HepG2 (cell line): ENCODE data around the gene EPS8. TPM values are rescaled to one million over a fixed set of nuclear protein-coding genes. Genes with fewer than 3 reads are reported as not detected.

Experiments
- ATAC-seq: fragments of 200-7000 bp; cut with Tn5 transposase; 3 replicates; pipeline ENCODE4 v1.9.1; 2020; ENCODE audit warnings: mild to moderate bottlenecking, moderate library complexity
- BruUV-seq: library from RNA; stranded (reverse); fragments of 400-500 nt; replicated peaks from 2 replicates; lab custom pipeline; 2021; lab: Mats Ljungman, UMichigan
- CTCF ChIA-PET: fragments of 300-600 bp; formaldehyde crosslinking; extraction: SDS; loops from one replicate; lab custom pipeline; 2021; ENCODE audit warnings: low total read pairs, inconsistent platforms, low intra/inter-chr PET ratio; lab: Yijun Ruan, JAX
- POLR2A ChIA-PET: fragments of 350-600 bp; sonication (Branson Sonifier 250); formaldehyde crosslinking; loops from one replicate; lab custom pipeline; 2020; ENCODE audit warnings: antibody characterized with exemption, inconsistent platforms; lab: Yijun Ruan, JAX
- DNase-seq: peaks from one replicate; pipeline ENCODE4 v3.0.0-alpha.2; 2015; ENCODE audit warnings: low spot score
- FAIRE-seq: peaks from 3 replicates; lab custom pipeline; 2011; peaks lifted over from hg19 to GRCh38; lab: Jason Lieb, UNC
- H2AFZ ChIP-seq: one replicate; pipeline ENCODE4 v1.6.1; 2011; ENCODE audit warnings: low read length, inconsistent platforms
- H3K27ac ChIP-seq: fragments of 300-600 bp; 3 replicates; pipeline ENCODE4 v1.8.0; 2011; ENCODE audit warnings: mixed run types, mild to moderate bottlenecking, mixed read lengths, low read length, inconsistent platforms; ENCODE audit not compliant: insufficient read depth; ENCODE audit errors: extremely low read length
- H3K27me3 ChIP-seq, 2 experiments: fragments of 200-600 bp in 1 of 2; 2 replicates in 1 of 2; 3 replicates in 1 of 2; pipeline versions ENCODE4 v1.6.0 to v1.8.0; 2011; ENCODE audit warnings: low read length in 2 of 2, mild to moderate bottlenecking in 2 of 2, moderate library complexity in 2 of 2, inconsistent platforms in 1 of 2; ENCODE audit not compliant: insufficient read depth in 2 of 2, control insufficient read depth in 1 of 2
- H3K36me3 ChIP-seq, 2 experiments: fragments of 200-600 bp in 1 of 2; replicated peaks in 1 of 2; 2 replicates in 1 of 2; 3 replicates in 1 of 2; pipeline versions ENCODE4 v1.5.1 to v1.8.0; 2011; ENCODE audit warnings: low read length in 2 of 2, inconsistent platforms in 1 of 2; ENCODE audit not compliant: insufficient read depth in 2 of 2, control insufficient read depth in 1 of 2
- H3K4me1 ChIP-seq: 2 replicates; pipeline ENCODE4 v1.5.1; 2012; ENCODE audit warnings: low read length, inconsistent platforms; ENCODE audit not compliant: insufficient read depth
- H3K4me2 ChIP-seq: 2 replicates; pipeline ENCODE4 v1.6.0; 2011; ENCODE audit warnings: low read depth, low read length, inconsistent platforms
- H3K4me3 ChIP-seq, 3 experiments: fragments of 200-600 bp in 1 of 3; sonication (generic), shearing (Covaris generic) in 1 of 3; replicated peaks in 1 of 3; 2 replicates each; pipeline ENCODE4 v1.5.1; 2011 to 2016; ENCODE audit warnings: low read length in 3 of 3, inconsistent platforms in 2 of 3, low read depth in 2 of 3, mild to moderate bottlenecking in 2 of 3, control low read depth in 1 of 3, mixed read lengths in 1 of 3; ENCODE audit not compliant: insufficient read depth in 1 of 3
- H3K79me2 ChIP-seq: one replicate; pipeline ENCODE4 v1.6.1; 2011; ENCODE audit warnings: low read length, inconsistent platforms; ENCODE audit not compliant: insufficient read depth
- H3K9ac ChIP-seq: 2 replicates; pipeline ENCODE4 v1.6.0; 2011; ENCODE audit warnings: mild to moderate bottlenecking, low read depth, low read length, inconsistent platforms; ENCODE audit not compliant: insufficient read depth
- H3K9me3 ChIP-seq: 2 replicates; pipeline ENCODE4 v1.5.1; 2012; ENCODE audit warnings: mild to moderate bottlenecking, low read length
- H4K20me1 ChIP-seq: 2 replicates; pipeline ENCODE4 v1.6.0; 2011; ENCODE audit warnings: inconsistent platforms, mild to moderate bottlenecking, low read length, moderate library complexity; ENCODE audit not compliant: insufficient read depth
- ARNTL ChIP-seq: sonication (generic); formaldehyde crosslinking; IDR thresholded peaks from 2 replicates; pipeline ENCODE4 v1.4.0; 2020; ENCODE audit warnings: mild to moderate bottlenecking, missing genetic modification reagents
- GLI4 ChIP-seq: sonication (generic); formaldehyde crosslinking; IDR thresholded peaks from 2 replicates; pipeline ENCODE4 v1.5.1; 2020; ENCODE audit warnings: missing genetic modification reagents, mild to moderate bottlenecking, moderate library complexity, borderline replicate concordance
- KDM5B ChIP-seq: sonication (generic); formaldehyde crosslinking; IDR thresholded peaks from 2 replicates; pipeline ENCODE4 v1.4.0; 2020; ENCODE audit warnings: missing genetic modification reagents, mild to moderate bottlenecking, borderline replicate concordance
- KLF16 ChIP-seq, 2 experiments: sonication (generic) in 1 of 2; formaldehyde crosslinking in 1 of 2; IDR thresholded peaks; 2 replicates each; pipeline versions ENCODE4 v1.6.1 to v1.8.0; 2016 to 2023; ENCODE audit warnings: missing genetic modification reagents in 2 of 2, missing compliant biosample characterization in 1 of 2
- MAFK ChIP-seq, 2 experiments: IDR thresholded peaks in 1 of 2; conservative IDR thresholded peaks in 1 of 2; 2 replicates each; pipeline ENCODE4 v1.6.1; 2011; ENCODE audit warnings: improper control_type of control experiment in 2 of 2, low read length in 2 of 2
- MEIS2 ChIP-seq: sonication (generic); formaldehyde crosslinking; IDR thresholded peaks from 2 replicates; pipeline ENCODE4 v1.9.0; 2021; ENCODE audit warnings: mild to moderate bottlenecking, missing genetic modification reagents
- NR2F2 ChIP-seq: IDR thresholded peaks from 2 replicates; pipeline ENCODE4 v1.6.1; 2012; ENCODE audit warnings: low read depth, inconsistent platforms, borderline replicate concordance
- RARG ChIP-seq: sonication (generic); formaldehyde crosslinking; IDR thresholded peaks from 2 replicates; pipeline ENCODE4 v1.4.0; 2020; ENCODE audit warnings: low read depth, mild to moderate bottlenecking, missing genetic modification reagents
- TBX3 ChIP-seq: fragments of 450-650 bp; IDR thresholded peaks from 2 replicates; pipeline ENCODE4 v1.6.1; 2017; ENCODE audit warnings: antibody characterized with exemption, mild to moderate bottlenecking, inconsistent platforms, borderline replicate concordance
- ZNF430 ChIP-seq: sonication (generic); formaldehyde crosslinking; IDR thresholded peaks from 2 replicates; pipeline ENCODE4 v1.9.0; 2021; ENCODE audit warnings: mild to moderate bottlenecking, missing genetic modification reagents
- ZNF605 ChIP-seq: sonication (generic); formaldehyde crosslinking; IDR thresholded peaks from 2 replicates; pipeline ENCODE4 v1.8.0; 2022; ENCODE audit warnings: mild to moderate bottlenecking, missing genetic modification reagents
- ZNF841 ChIP-seq: sonication (generic); formaldehyde crosslinking; IDR thresholded peaks from 2 replicates; pipeline ENCODE4 v1.8.1; 2023; ENCODE audit warnings: missing genetic modification reagents, borderline replicate concordance
- ZNF891 ChIP-seq: sonication (generic); formaldehyde crosslinking; IDR thresholded peaks from 2 replicates; pipeline ENCODE4 v1.5.0; 2020; ENCODE audit warnings: mild to moderate bottlenecking, missing genetic modification reagents
- WGBS: methylation state at CpG from one replicate; pipeline ENCODE4 v1.1.6; 2017; ENCODE audit warnings: low lambda C conversion rate; 5-methylcytosine and 5-hydroxymethylcytosine counted together
- in situ Hi-C: cut with HindIII; loops from 2 replicates; pipeline ENCODE4 v1.10.0; 2017; ENCODE audit warnings: low pct_unique_long_range_greater_than_20kb; ENCODE audit not compliant: extremely low pct_ligation_motif_present
- intact Hi-C: fragments of 100-400 bp; cut with micrococcal nuclease; formaldehyde crosslinking; loops from one replicate; pipeline ENCODE4 v1.10.0; 2022; ENCODE audit not compliant: unreplicated experiment
- polyA plus RNA-seq, 8 experiments: library from polyadenylated mRNA; depleted of rRNA in 3 of 8; stranded (reverse) in 7 of 8; unstranded in 1 of 8; fragments of >200 nt; fragmentation: Illumina TruSeq in 4 of 8; extraction: Trizol in 4 of 8; gene quantifications; 2 replicates each; pipeline versions ENCODE4 v1.2.1 to v1.2.3, GENCODE V29; 2011 to 2016; ENCODE audit warnings: low read depth in 4 of 8, missing spikeins in 1 of 8, mixed read lengths in 1 of 8; ENCODE audit not compliant: insufficient read depth in 1 of 8
- total RNA-seq, 5 experiments: library from RNA; depleted of rRNA; stranded (reverse); fragments of >200 nt; fragmentation: Illumina TruSeq; extraction: Trizol; gene quantifications; 2 replicates each; pipeline ENCODE4 v1.2.3, GENCODE V29; 2016; ENCODE audit warnings: low read depth in 1 of 5
- TF ChIP-seq, protein P1 (sequence below): sonication (generic); formaldehyde crosslinking; IDR thresholded peaks from 2 replicates; pipeline ENCODE4 v1.5.1; 2020; ENCODE audit warnings: mild to moderate bottlenecking, moderate library complexity, missing genetic modification reagents
- TF ChIP-seq, protein P2 (sequence below): sonication (generic); formaldehyde crosslinking; IDR thresholded peaks from 2 replicates; pipeline ENCODE4 v1.4.0; 2020; ENCODE audit warnings: missing genetic modification reagents
- TF ChIP-seq, protein P3 (sequence below): sonication (generic); formaldehyde crosslinking; IDR thresholded peaks from 2 replicates; pipeline ENCODE4 v1.8.0; 2023; ENCODE audit warnings: mild to moderate bottlenecking, missing genetic modification reagents
- TF ChIP-seq, protein P4 (sequence below): sonication (generic); formaldehyde crosslinking; IDR thresholded peaks from 2 replicates; pipeline ENCODE4 v1.4.0; 2020; ENCODE audit warnings: missing genetic modification reagents, low read depth, mild to moderate bottlenecking, borderline replicate concordance
- TF ChIP-seq, protein P5 (sequence below): sonication (generic); formaldehyde crosslinking; IDR thresholded peaks from 2 replicates; pipeline ENCODE4 v1.5.0; 2020; ENCODE audit warnings: mild to moderate bottlenecking, missing genetic modification reagents

EPS8 gene
- total and polyA plus RNA-seq, 2 of the 13 experiments (the other 11 are each of a cell fraction or from before 2014, with no cell fraction given) = 37.1 to 43.4 TPM

DNA sequence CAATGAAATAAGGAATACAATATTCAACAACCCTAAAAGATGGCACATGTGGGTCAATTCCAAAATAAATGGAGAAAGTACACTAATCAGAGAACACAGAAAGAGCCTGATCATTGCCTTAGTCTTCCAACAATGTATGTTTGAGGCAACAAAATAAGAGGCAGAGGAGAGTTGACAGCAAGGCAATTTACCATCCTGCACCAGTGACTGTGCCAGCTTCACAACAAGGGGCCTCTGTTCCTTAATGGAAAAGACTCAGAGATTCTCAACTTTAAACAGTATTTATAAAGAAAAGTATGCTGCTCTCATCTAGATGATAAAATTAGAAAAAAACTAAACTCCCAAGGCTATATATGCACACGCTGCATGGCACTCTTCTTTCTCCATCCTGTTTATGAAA is 25.9 kb downstream of the EPS8 start:
- no TSS peak for BruUV-seq
- H3K27me3 ChIP-seq = no peaks in the 10 kb centered on the region
- 0 out of 2 replicates have a peak, but pooled peaks cover 4% of the 10 kb centered on the region for H3K4me1 ChIP-seq
- no peaks in the 10 kb centered on the region for H3K9me3 ChIP-seq
- DNase-seq (no peak), ATAC-seq (no peak), FAIRE-seq (no peak)
- in situ Hi-C loops = no loop called here
- H3K36me3 ChIP-seq = no peaks in the 10 kb centered on the region
- CTCF ChIA-PET = no interaction called here
- H3K9ac ChIP-seq = no peak overlapping the region
- H3K79me2 ChIP-seq = peaks cover 80% of the 10 kb centered on the region
- no peak overlapping the region for H3K4me3 ChIP-seq
- H3K4me2 ChIP-seq = no peak overlapping the region
- H3K27ac ChIP-seq = no peak overlapping the region
- POLR2A ChIA-PET = no interaction called here
- TF ChIP-seq ZNF605 (CRISPR knock-in tag) (no peak), ZNF841 (no peak), KLF16 (CRISPR knock-in tag; IDR thresholded peaks at IDR 0.05) (no peak), RARG (no peak), GLI4 (no peak), TBX3 (no peak), MAFK (conservative IDR thresholded peaks at IDR 0.05 in 1 of 2, IDR thresholded peaks at IDR 0.05 in 1 of 2; ENCODE audit: low read length in 2 of 2) (no peak), ZNF430 (CRISPR knock-in tag) (no peak), KDM5B (CRISPR knock-in tag) (no peak), NR2F2 (no peak), MEIS2 (CRISPR knock-in tag) (no peak), ARNTL (no peak), ZNF891 (CRISPR knock-in tag) (no peak)
- TF ChIP-seq, protein P1, sequence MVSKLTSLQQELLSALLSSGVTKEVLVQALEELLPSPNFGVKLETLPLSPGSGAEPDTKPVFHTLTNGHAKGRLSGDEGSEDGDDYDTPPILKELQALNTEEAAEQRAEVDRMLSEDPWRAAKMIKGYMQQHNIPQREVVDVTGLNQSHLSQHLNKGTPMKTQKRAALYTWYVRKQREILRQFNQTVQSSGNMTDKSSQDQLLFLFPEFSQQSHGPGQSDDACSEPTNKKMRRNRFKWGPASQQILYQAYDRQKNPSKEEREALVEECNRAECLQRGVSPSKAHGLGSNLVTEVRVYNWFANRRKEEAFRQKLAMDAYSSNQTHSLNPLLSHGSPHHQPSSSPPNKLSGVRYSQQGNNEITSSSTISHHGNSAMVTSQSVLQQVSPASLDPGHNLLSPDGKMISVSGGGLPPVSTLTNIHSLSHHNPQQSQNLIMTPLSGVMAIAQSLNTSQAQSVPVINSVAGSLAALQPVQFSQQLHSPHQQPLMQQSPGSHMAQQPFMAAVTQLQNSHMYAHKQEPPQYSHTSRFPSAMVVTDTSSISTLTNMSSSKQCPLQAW = no peak
- TF ChIP-seq, protein P2, sequence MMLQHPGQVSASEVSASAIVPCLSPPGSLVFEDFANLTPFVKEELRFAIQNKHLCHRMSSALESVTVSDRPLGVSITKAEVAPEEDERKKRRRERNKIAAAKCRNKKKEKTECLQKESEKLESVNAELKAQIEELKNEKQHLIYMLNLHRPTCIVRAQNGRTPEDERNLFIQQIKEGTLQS = no peak
- TF ChIP-seq, protein P3, sequence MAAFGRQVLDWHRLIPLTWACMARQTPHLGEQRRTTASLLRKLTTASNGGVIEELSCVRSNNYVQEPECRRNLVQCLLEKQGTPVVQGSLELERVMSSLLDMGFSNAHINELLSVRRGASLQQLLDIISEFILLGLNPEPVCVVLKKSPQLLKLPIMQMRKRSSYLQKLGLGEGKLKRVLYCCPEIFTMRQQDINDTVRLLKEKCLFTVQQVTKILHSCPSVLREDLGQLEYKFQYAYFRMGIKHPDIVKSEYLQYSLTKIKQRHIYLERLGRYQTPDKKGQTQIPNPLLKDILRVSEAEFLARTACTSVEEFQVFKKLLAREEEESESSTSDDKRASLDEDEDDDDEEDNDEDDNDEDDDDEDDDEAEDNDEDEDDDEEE (CRISPR knock-in tag) = no peak
- TF ChIP-seq, protein P4, sequence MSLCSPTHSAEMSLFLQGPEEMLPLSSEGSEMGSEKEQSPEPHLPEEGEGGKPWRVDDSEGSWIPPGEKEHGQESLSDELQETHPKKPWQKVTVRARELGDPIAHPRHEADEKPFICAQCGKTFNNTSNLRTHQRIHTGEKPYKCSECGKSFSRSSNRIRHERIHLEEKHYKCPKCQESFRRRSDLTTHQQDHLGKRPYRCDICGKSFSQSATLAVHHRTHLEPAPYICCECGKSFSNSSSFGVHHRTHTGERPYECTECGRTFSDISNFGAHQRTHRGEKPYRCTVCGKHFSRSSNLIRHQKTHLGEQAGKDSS = no peak
- TF ChIP-seq, protein P5, sequence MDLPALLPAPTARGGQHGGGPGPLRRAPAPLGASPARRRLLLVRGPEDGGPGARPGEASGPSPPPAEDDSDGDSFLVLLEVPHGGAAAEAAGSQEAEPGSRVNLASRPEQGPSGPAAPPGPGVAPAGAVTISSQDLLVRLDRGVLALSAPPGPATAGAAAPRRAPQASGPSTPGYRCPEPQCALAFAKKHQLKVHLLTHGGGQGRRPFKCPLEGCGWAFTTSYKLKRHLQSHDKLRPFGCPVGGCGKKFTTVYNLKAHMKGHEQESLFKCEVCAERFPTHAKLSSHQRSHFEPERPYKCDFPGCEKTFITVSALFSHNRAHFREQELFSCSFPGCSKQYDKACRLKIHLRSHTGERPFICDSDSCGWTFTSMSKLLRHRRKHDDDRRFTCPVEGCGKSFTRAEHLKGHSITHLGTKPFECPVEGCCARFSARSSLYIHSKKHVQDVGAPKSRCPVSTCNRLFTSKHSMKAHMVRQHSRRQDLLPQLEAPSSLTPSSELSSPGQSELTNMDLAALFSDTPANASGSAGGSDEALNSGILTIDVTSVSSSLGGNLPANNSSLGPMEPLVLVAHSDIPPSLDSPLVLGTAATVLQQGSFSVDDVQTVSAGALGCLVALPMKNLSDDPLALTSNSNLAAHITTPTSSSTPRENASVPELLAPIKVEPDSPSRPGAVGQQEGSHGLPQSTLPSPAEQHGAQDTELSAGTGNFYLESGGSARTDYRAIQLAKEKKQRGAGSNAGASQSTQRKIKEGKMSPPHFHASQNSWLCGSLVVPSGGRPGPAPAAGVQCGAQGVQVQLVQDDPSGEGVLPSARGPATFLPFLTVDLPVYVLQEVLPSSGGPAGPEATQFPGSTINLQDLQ (CRISPR knock-in tag) = no peak
- TF ChIP-seq, all 625 proteins: peak for 0
- Histone ChIP-seq H4K20me1 (no peaks in the 10 kb centered on the region), H2AFZ (no peak overlapping the region)
- WGBS = 100% methylated on average over 1 of the region's 1 CpG
- intact Hi-C loops = no loop called here
